Chondrocyte (in vitro differentiated cells): Measurements from ENCODE around the gene ADH7. TPM values are rescaled to one million over a fixed set of nuclear protein-coding genes. Genes with fewer than 3 reads are reported as not detected.

Experiments used
- DNase-seq: peaks from one replicate; pipeline ENCODE4 v3.0.0; 2021; ENCODE audit warnings: mixed read lengths, low spot score
- H3K27ac Mint-ChIP-seq: one replicate; pipeline ENCODE4 v1.8.0; 2021; ENCODE audit warnings: mild to moderate bottlenecking, moderate library complexity, mixed read lengths; ENCODE audit not compliant: unreplicated experiment
- H3K27me3 Mint-ChIP-seq: 2 replicates; pipeline ENCODE4 v1.8.0; 2021; ENCODE audit warnings: low read depth, mixed read lengths
- H3K36me3 Mint-ChIP-seq: 2 replicates; pipeline ENCODE4 v1.8.0; 2021; ENCODE audit warnings: low read depth, mixed read lengths
- H3K4me1 Mint-ChIP-seq: 2 replicates; pipeline ENCODE4 v1.8.0; 2021; ENCODE audit warnings: low read depth, mild to moderate bottlenecking, mixed read lengths
- H3K4me3 Mint-ChIP-seq: one replicate; pipeline ENCODE4 v1.8.0; 2021; ENCODE audit warnings: mild to moderate bottlenecking, moderate library complexity, mixed read lengths; ENCODE audit not compliant: unreplicated experiment
- H3K9me3 Mint-ChIP-seq: 2 replicates; pipeline ENCODE4 v1.8.0; 2021; ENCODE audit warnings: low read depth, mixed read lengths
- CTCF ChIP-seq: fragments of 200-600 bp; sonication (generic); IDR thresholded peaks from 2 replicates; pipeline ENCODE4 v1.5.0; 2021; ENCODE audit warnings: antibody characterized with exemption, mild to moderate bottlenecking, moderate library complexity
- total RNA-seq: library from RNA; stranded (reverse); gene quantifications from 3 replicates; pipeline ENCODE4 v1.2.1, GENCODE V29; 2021

The ADH7 gene
- total RNA-seq, 1 donor from 2014 or later, result not detected

GRCh38 chr4:99459546-99460042, 24.5 kb upstream of the ADH7 start:
- Mint-ChIP-seq H3K4me3 (no peak overlapping the region), H3K36me3 (no peaks in the 10 kb centered on the region), H3K4me1 (peaks cover 5% of the 10 kb centered on the region), H3K27ac (no peak overlapping the region), H3K27me3 (peaks cover 10% of the 10 kb centered on the region), H3K9me3 (no peaks in the 10 kb centered on the region)
- DNase-seq, result no peak
- TF ChIP-seq CTCF, result no peak

DNA sequence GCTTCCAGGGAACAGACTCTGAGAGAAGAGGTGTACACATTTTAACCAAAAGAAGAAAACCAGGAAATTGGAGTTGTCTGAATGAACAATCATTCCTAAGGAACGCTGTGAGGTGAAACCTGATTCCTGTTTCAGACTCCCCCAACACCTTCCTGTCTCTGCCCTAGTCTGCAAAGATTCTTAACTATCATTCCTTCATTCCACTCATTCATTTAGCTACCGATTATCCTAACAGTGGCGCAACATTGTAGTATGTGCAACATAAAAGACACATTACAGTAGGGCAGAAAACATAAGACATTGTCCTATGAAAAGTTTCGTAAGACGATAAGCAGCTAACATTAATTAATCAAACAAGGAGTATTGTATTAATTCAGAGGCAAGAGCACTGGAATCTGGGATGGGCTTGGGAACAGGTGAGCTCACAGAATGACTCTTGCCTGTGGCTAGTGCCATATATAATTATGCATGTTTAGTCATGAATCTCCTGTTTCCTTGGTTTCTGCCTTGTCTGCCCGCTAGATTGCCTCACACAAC, 23.8 kb upstream of the ADH7 start:
- H3K36me3 Mint-ChIP-seq, result no peaks in the 10 kb centered on the region
- no peak overlapping the region for H3K27ac Mint-ChIP-seq
- peaks cover 5% of the 10 kb centered on the region for H3K4me1 Mint-ChIP-seq
- no peak for TF ChIP-seq CTCF
- DNase-seq, result no peak
- H3K4me3 Mint-ChIP-seq, result no peak overlapping the region
- H3K9me3 Mint-ChIP-seq, result no peaks in the 10 kb centered on the region
- H3K27me3 Mint-ChIP-seq, result peaks cover 6% of the 10 kb centered on the region

- H3K4me3 Mint-ChIP-seq, result no peak overlapping the region
Measured at GRCh38 chr4:99457676-99458075, 22.5 kb upstream of the ADH7 start.

GRCh38 chr4:99457270-99457669, 22.1 kb upstream of the ADH7 start:
- Mint-ChIP-seq H3K27me3 (no peaks in the 10 kb centered on the region), H3K36me3 (peaks cover 7% of the 10 kb centered on the region), H3K4me3 (no peak overlapping the region), H3K4me1 (peaks cover 5% of the 10 kb centered on the region), H3K27ac (no peak overlapping the region), H3K9me3 (peaks cover 13% of the 10 kb centered on the region)
- DNase-seq, result no peak
- peak; percentile 15 for TF ChIP-seq CTCF

More at GRCh38 chr4:99457676-99458075, 22.5 kb upstream of the ADH7 start:
- Mint-ChIP-seq H3K4me1 (peaks cover 5% of the 10 kb centered on the region), H3K9me3 (peaks cover 9% of the 10 kb centered on the region), H3K27me3 (no peaks in the 10 kb centered on the region), H3K27ac (no peak overlapping the region), H3K36me3 (peaks cover 5% of the 10 kb centered on the region)
- no peak for DNase-seq
- no peak for TF ChIP-seq CTCF

DNA sequence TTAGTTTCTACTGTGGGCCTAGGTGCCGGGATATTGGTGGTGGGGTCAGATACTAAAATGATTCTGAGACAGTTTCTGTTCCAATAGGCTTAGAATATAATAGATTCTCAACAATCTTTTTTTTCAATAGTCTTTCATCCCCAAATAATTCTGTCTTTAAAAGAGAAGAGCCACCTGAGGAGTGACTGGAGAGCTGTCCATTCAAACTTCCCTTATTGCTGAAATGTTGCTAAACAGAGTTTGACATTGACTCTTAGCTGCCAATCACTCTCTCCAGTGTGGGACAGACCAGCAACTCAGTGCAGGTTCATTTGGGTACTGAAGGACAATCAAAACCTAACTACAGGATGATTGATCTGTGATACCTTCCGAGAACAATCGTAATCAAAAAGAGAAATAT, 12.4 kb upstream of the ADH7 start:
- peak overlapping the region; percentile 81 for H3K27ac Mint-ChIP-seq
- TF ChIP-seq CTCF, result no peak

More for the DNA sequence above, 12.4 kb upstream of the ADH7 start:
- peaks cover 16% of the 10 kb centered on the region for H3K4me1 Mint-ChIP-seq
- peaks cover 16% of the 10 kb centered on the region for H3K36me3 Mint-ChIP-seq
- H3K9me3 Mint-ChIP-seq, result peaks cover 37% of the 10 kb centered on the region
- no peak for DNase-seq
- no peak overlapping the region for H3K4me3 Mint-ChIP-seq
- H3K27me3 Mint-ChIP-seq, result no peaks in the 10 kb centered on the region
